ENCODE data around the gene FGF21.
A peak's percentile ranks its signal among the peaks of the same experiment; 100 is the strongest.

FGF21 gene

DNA sequence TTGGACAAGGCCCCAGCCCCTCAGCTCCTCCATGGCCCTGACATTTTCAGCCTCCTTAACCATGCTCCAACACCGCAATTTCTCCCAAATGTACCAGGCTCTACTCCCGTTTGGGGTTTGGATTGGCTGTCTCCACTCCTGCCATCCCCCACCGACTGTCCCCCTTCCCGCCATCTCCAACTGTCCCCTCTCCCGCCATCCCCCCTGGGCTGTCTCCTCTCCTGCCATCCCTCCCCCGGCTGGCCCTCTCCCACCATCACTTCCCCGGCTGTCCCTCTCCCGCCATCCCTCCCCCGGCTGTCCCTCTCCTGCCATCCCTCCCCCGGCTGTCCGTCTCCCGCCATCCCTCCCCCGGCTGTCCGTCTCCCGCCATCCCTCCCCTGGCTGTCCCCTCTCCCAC is 50.1 kb downstream of the FGF21 start:
- no peak overlapping the region for H3K27ac ChIP-seq (ENCODE audit: low read depth, low read length)
- no peak overlapping the region for H2BK120ac ChIP-seq (ENCODE audit: insufficient read depth, low read length, poor library complexity)
- H3K27me3 ChIP-seq (ENCODE audit: insufficient read depth, low read length) = no peaks in the 10 kb centered on the region
- DNase-seq = no peak
- H3K23ac ChIP-seq (ENCODE audit: low read length) = no peak overlapping the region
- no peak overlapping the region for H3K14ac ChIP-seq (ENCODE audit: low read length)
- peaks cover 0 to 4% of the 10 kb centered on the region in 2 experiments for H3K36me3 ChIP-seq (ENCODE audit: control insufficient read depth in 1 of 2, insufficient read depth in 2 of 2, low read length in 2 of 2)
- no peak overlapping the region for H3K4ac ChIP-seq (ENCODE audit: low read depth, low read length)
- no peak overlapping the region for H3K9ac ChIP-seq (ENCODE audit: low read length)
- H3K79me2 ChIP-seq (ENCODE audit: control insufficient read depth, insufficient read depth, low read length, poor library complexity) = no peaks in the 10 kb centered on the region
- H4K91ac ChIP-seq (ENCODE audit: low read depth, low read length) = no peak overlapping the region
- peaks cover 3% of the 10 kb centered on the region for H3K9me3 ChIP-seq (ENCODE audit: insufficient read depth, low read depth, low read length)
- no peaks in the 10 kb centered on the region for H3K79me1 ChIP-seq (ENCODE audit: low read length)
- no peak overlapping the region for H4K8ac ChIP-seq (ENCODE audit: low read depth, low read length)
- no peak overlapping the region for H2AK5ac ChIP-seq (ENCODE audit: low read length)
- no peak overlapping the region for H4K12ac ChIP-seq (ENCODE audit: low read depth, low read length)
- H3K4me1 ChIP-seq (ENCODE audit: control insufficient read depth in 1 of 2, insufficient read depth in 2 of 2, low read length in 2 of 2) = peaks cover 0 to 4% of the 10 kb centered on the region in 2 experiments
- no peak overlapping the region for H2BK5ac ChIP-seq (ENCODE audit: low read depth, low read length, poor library complexity)
- H3K4me3 ChIP-seq (ENCODE audit: low read depth, low read length) = no peak overlapping the region
- no peak overlapping the region for H2BK12ac ChIP-seq (ENCODE audit: low read length)
- no peak overlapping the region for H2AFZ ChIP-seq (ENCODE audit: insufficient read depth, low read length, poor library complexity)
- no peak overlapping the region for H3K18ac ChIP-seq (ENCODE audit: low read length)
- no CpG with 5 or more reads among the region's 15 CpGs for WGBS (ENCODE audit: extremely low coverage, insufficient coverage, insufficient read length)
- no peak overlapping the region for H3K4me2 ChIP-seq (ENCODE audit: low read length)

GRCh38 chr19:48806518-48806817 is 51.1 kb downstream of the FGF21 start:
- no peak overlapping the region for H2AK5ac ChIP-seq (ENCODE audit: low read length)
- no peak overlapping the region for H4K8ac ChIP-seq (ENCODE audit: low read depth, low read length)
- H2BK5ac ChIP-seq (ENCODE audit: low read depth, low read length, poor library complexity) = no peak overlapping the region
- WGBS (ENCODE audit: extremely low coverage, insufficient coverage, insufficient read length) = no CpG with 5 or more reads among the region's 5 CpGs
- H2BK12ac ChIP-seq (ENCODE audit: low read length) = no peak overlapping the region
- H4K12ac ChIP-seq (ENCODE audit: low read depth, low read length) = no peak overlapping the region
- H3K4ac ChIP-seq (ENCODE audit: low read depth, low read length) = no peak overlapping the region
- H3K79me2 ChIP-seq (ENCODE audit: control insufficient read depth, insufficient read depth, low read length, poor library complexity) = no peaks in the 10 kb centered on the region
- no peak overlapping the region for H4K91ac ChIP-seq (ENCODE audit: low read depth, low read length)
- no peak overlapping the region for H3K27ac ChIP-seq (ENCODE audit: low read depth, low read length)
- no peak overlapping the region for H3K23ac ChIP-seq (ENCODE audit: low read length)
- peaks cover 3% of the 10 kb centered on the region for H3K9me3 ChIP-seq (ENCODE audit: insufficient read depth, low read depth, low read length)
- no peak overlapping the region for H3K9ac ChIP-seq (ENCODE audit: low read length)
- peak; percentile 51 to 74 for DNase-seq
- no peak overlapping the region for H3K14ac ChIP-seq (ENCODE audit: low read length)
- no peak overlapping the region for H3K18ac ChIP-seq (ENCODE audit: low read length)
- H2BK120ac ChIP-seq (ENCODE audit: insufficient read depth, low read length, poor library complexity) = no peak overlapping the region
- no peak overlapping the region for H3K4me2 ChIP-seq (ENCODE audit: low read length)
- no peak overlapping the region for H2AFZ ChIP-seq (ENCODE audit: insufficient read depth, low read length, poor library complexity)
- H3K79me1 ChIP-seq (ENCODE audit: low read length) = peaks cover 2% of the 10 kb centered on the region
- H3K27me3 ChIP-seq (ENCODE audit: insufficient read depth, low read length) = no peaks in the 10 kb centered on the region
- peaks cover 0 to 4% of the 10 kb centered on the region in 2 experiments for H3K4me1 ChIP-seq (ENCODE audit: control insufficient read depth in 1 of 2, insufficient read depth in 2 of 2, low read length in 2 of 2)
- peaks cover 0 to 4% of the 10 kb centered on the region in 2 experiments for H3K36me3 ChIP-seq (ENCODE audit: control insufficient read depth in 1 of 2, insufficient read depth in 2 of 2, low read length in 2 of 2)
- H3K4me3 ChIP-seq (ENCODE audit: low read depth, low read length) = no peak overlapping the region

DNA sequence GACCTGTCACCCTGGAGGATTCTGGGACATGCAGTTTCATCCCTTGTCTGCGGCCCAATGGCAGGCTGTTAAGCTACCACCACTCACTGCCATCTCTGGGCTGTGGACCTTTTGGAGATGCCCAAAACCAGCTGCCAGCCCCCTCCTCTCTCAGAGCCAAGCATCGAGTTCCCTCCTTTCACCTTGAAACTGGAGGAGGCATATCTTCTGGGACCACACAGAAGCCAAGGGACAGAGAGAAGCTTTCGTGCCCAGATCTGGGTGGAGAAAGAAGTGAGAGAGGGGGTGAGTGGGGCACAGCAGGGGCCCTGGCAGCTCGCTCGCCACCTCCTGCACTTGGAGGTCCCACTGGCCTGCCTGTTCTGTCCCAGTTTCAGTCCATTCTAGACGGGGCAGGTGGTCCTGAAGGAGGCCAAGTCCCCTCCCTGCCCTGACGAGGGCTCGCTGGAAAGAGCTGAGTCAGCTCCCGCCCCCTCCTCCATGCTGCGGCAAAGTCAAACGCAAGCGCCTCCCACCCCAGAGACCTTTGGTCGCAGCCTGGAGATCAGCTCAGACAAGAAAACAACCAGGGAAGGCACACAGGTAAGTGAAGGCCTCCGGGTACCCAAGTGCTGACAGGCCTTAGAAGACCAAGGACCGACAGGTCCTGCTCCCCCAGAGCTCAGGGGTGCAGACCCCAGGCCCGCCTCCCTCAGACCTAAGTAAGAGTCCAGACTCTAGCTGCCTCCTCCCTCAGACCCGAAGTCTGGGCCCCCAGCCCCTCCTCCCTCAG is 51.7 kb downstream of the FGF21 start:
- H3K36me3 ChIP-seq (ENCODE audit: control insufficient read depth in 1 of 2, insufficient read depth in 2 of 2, low read length in 2 of 2) = peaks cover 0 to 4% of the 10 kb centered on the region in 2 experiments
- no peak overlapping the region for H2AFZ ChIP-seq (ENCODE audit: insufficient read depth, low read length, poor library complexity)
- no peak overlapping the region for H3K18ac ChIP-seq (ENCODE audit: low read length)
- H3K9me3 ChIP-seq (ENCODE audit: insufficient read depth, low read depth, low read length) = peaks cover 3% of the 10 kb centered on the region
- no peak overlapping the region for H3K14ac ChIP-seq (ENCODE audit: low read length)
- H3K4me3 ChIP-seq (ENCODE audit: low read depth, low read length) = no peak overlapping the region
- H3K9ac ChIP-seq (ENCODE audit: low read length) = no peak overlapping the region
- H3K4me1 ChIP-seq (ENCODE audit: control insufficient read depth in 1 of 2, insufficient read depth in 2 of 2, low read length in 2 of 2) = peaks cover 0 to 4% of the 10 kb centered on the region in 2 experiments
- H4K91ac ChIP-seq (ENCODE audit: low read depth, low read length) = no peak overlapping the region
- no peak overlapping the region for H3K23ac ChIP-seq (ENCODE audit: low read length)
- H3K27ac ChIP-seq (ENCODE audit: low read depth, low read length) = no peak overlapping the region
- H3K27me3 ChIP-seq (ENCODE audit: insufficient read depth, low read length) = no peaks in the 10 kb centered on the region
- no peak overlapping the region for H3K4me2 ChIP-seq (ENCODE audit: low read length)
- H3K79me2 ChIP-seq (ENCODE audit: control insufficient read depth, insufficient read depth, low read length, poor library complexity) = no peaks in the 10 kb centered on the region
- H3K4ac ChIP-seq (ENCODE audit: low read depth, low read length) = no peak overlapping the region
- DNase-seq = no peak
- peaks cover 2% of the 10 kb centered on the region for H3K79me1 ChIP-seq (ENCODE audit: low read length)
- H4K8ac ChIP-seq (ENCODE audit: low read depth, low read length) = no peak overlapping the region
- no peak overlapping the region for H2BK12ac ChIP-seq (ENCODE audit: low read length)
- H2BK120ac ChIP-seq (ENCODE audit: insufficient read depth, low read length, poor library complexity) = no peak overlapping the region
- H2AK5ac ChIP-seq (ENCODE audit: low read length) = no peak overlapping the region
- no CpG with 5 or more reads among the region's 17 CpGs for WGBS (ENCODE audit: extremely low coverage, insufficient coverage, insufficient read length)
- no peak overlapping the region for H4K12ac ChIP-seq (ENCODE audit: low read depth, low read length)
- no peak overlapping the region for H2BK5ac ChIP-seq (ENCODE audit: low read depth, low read length, poor library complexity)

GRCh38 chr19:48807590-48808308 is 52.4 kb downstream of the FGF21 start:
- no peaks in the 10 kb centered on the region for H3K79me2 ChIP-seq (ENCODE audit: control insufficient read depth, insufficient read depth, low read length, poor library complexity)
- H2BK120ac ChIP-seq (ENCODE audit: insufficient read depth, low read length, poor library complexity) = no peak overlapping the region
- peaks cover 0 to 12% of the 10 kb centered on the region in 2 experiments for H3K4me1 ChIP-seq (ENCODE audit: control insufficient read depth in 1 of 2, insufficient read depth in 2 of 2, low read length in 2 of 2)
- no peak overlapping the region for H2AFZ ChIP-seq (ENCODE audit: insufficient read depth, low read length, poor library complexity)
- no peak overlapping the region for H2BK5ac ChIP-seq (ENCODE audit: low read depth, low read length, poor library complexity)
- no peak overlapping the region for H3K18ac ChIP-seq (ENCODE audit: low read length)
- no peak for DNase-seq
- no peak overlapping the region for H3K14ac ChIP-seq (ENCODE audit: low read length)
- H3K23ac ChIP-seq (ENCODE audit: low read length) = no peak overlapping the region
- WGBS (ENCODE audit: extremely low coverage, insufficient coverage, insufficient read length) = no CpG with 5 or more reads among the region's 13 CpGs
- no peak overlapping the region for H4K8ac ChIP-seq (ENCODE audit: low read depth, low read length)
- H4K91ac ChIP-seq (ENCODE audit: low read depth, low read length) = no peak overlapping the region
- no peak overlapping the region for H3K9ac ChIP-seq (ENCODE audit: low read length)
- peaks cover 3% of the 10 kb centered on the region for H3K9me3 ChIP-seq (ENCODE audit: insufficient read depth, low read depth, low read length)
- no peak overlapping the region for H4K12ac ChIP-seq (ENCODE audit: low read depth, low read length)
- no peak overlapping the region for H2AK5ac ChIP-seq (ENCODE audit: low read length)
- peaks cover 0 to 4% of the 10 kb centered on the region in 2 experiments for H3K36me3 ChIP-seq (ENCODE audit: control insufficient read depth in 1 of 2, insufficient read depth in 2 of 2, low read length in 2 of 2)
- H3K79me1 ChIP-seq (ENCODE audit: low read length) = peaks cover 2% of the 10 kb centered on the region
- H3K27ac ChIP-seq (ENCODE audit: low read depth, low read length) = no peak overlapping the region
- no peak overlapping the region for H2BK12ac ChIP-seq (ENCODE audit: low read length)
- no peaks in the 10 kb centered on the region for H3K27me3 ChIP-seq (ENCODE audit: insufficient read depth, low read length)
- no peak overlapping the region for H3K4ac ChIP-seq (ENCODE audit: low read depth, low read length)
- no peak overlapping the region for H3K4me3 ChIP-seq (ENCODE audit: low read depth, low read length)
- no peak overlapping the region for H3K4me2 ChIP-seq (ENCODE audit: low read length)

Measured in trophoblast cell (in vitro differentiated cells and primary cell).